RWPE2 (cell line): Measurements from ENCODE around the gene CHML.

ENCODE experiments used
- ATAC-seq: fragments of 200-7000 bp; cut with Tn5 transposase; 3 replicates; pipeline ENCODE4 v1.9.1; 2021; ENCODE audit warnings: low read depth
- DNase-seq: peaks from one replicate; pipeline ENCODE4 v3.0.0-alpha.2; 2020; ENCODE audit warnings: low spot score
- H3K27ac ChIP-seq: fragments of 450-650 bp; 2 replicates; pipeline ENCODE4 v1.5.1; 2017; ENCODE audit warnings: mild to moderate bottlenecking; ENCODE audit not compliant: poor library complexity, severe bottlenecking
- H3K27me3 ChIP-seq: fragments of 250-450 bp; sonication (Bioruptor Pico); 2 replicates; pipeline ENCODE4 v1.5.1; 2021; ENCODE audit warnings: mild to moderate bottlenecking, moderate library complexity; ENCODE audit not compliant: insufficient read depth, poor library complexity, severe bottlenecking
- H3K36me3 ChIP-seq: fragments of 250-450 bp; sonication (Bioruptor Pico); 2 replicates; pipeline ENCODE4 v1.5.1; 2020; ENCODE audit warnings: low read depth, mild to moderate bottlenecking, moderate library complexity
- H3K4me1 ChIP-seq: fragments of 250-450 bp; sonication (Bioruptor Pico); 2 replicates; pipeline ENCODE4 v1.5.1; 2021; ENCODE audit warnings: mild to moderate bottlenecking, moderate library complexity; ENCODE audit not compliant: insufficient read depth, poor library complexity, severe bottlenecking
- H3K4me3 ChIP-seq: fragments of 250-450 bp; sonication (Bioruptor Pico); 2 replicates; pipeline ENCODE4 v1.5.1; 2021; ENCODE audit warnings: mild to moderate bottlenecking, moderate library complexity; ENCODE audit not compliant: severe bottlenecking
- H3K9me3 ChIP-seq: fragments of 250-450 bp; sonication (Bioruptor Pico); 2 replicates; pipeline ENCODE4 v1.5.1; 2021; ENCODE audit warnings: mild to moderate bottlenecking, moderate library complexity; ENCODE audit not compliant: severe bottlenecking
- CTCF ChIP-seq: fragments of 450-650 bp; IDR thresholded peaks from one replicate; pipeline ENCODE4 v1.5.1; 2017; ENCODE audit warnings: mild to moderate bottlenecking, moderate library complexity; ENCODE audit not compliant: poor library complexity, severe bottlenecking

Gene CHML

GRCh38 chr1:241658081-241658793 lies 18.1 kb upstream of the CHML start:
- no peak for TF ChIP-seq CTCF
- Histone ChIP-seq H3K27ac (no peak overlapping the region), H3K27me3 (no peaks in the 10 kb centered on the region), H3K4me3 (no peak overlapping the region), H3K36me3 (no peaks in the 10 kb centered on the region), H3K9me3 (no peaks in the 10 kb centered on the region), H3K4me1 (no peaks in the 10 kb centered on the region)
- DNase-seq: no peak
- no peak for ATAC-seq

- Histone ChIP-seq H3K27ac (no peak overlapping the region), H3K4me1 (no peaks in the 10 kb centered on the region), H3K36me3 (no peaks in the 10 kb centered on the region), H3K4me3 (no peak overlapping the region), H3K9me3 (no peaks in the 10 kb centered on the region), H3K27me3 (no peaks in the 10 kb centered on the region)
- no peak for ATAC-seq
- no peak for TF ChIP-seq CTCF
- DNase-seq: no peak
These were observed 14.5 kb upstream of the CHML start for GRCh38 chr1:241654641-241655040.

GRCh38 chr1:241654019-241654418 lies 13.8 kb upstream of the CHML start:
- Histone ChIP-seq H3K27me3 (no peaks in the 10 kb centered on the region), H3K27ac (no peak overlapping the region), H3K4me3 (no peak overlapping the region), H3K9me3 (no peaks in the 10 kb centered on the region), H3K4me1 (no peaks in the 10 kb centered on the region), H3K36me3 (no peaks in the 10 kb centered on the region)
- ATAC-seq: no peak
- DNase-seq: no peak
- TF ChIP-seq CTCF: no peak

- H3K9me3 ChIP-seq: no peaks in the 10 kb centered on the region
- no peak within 1 kb of the TSS for H3K27ac ChIP-seq
- no peak within 1 kb of the TSS for H3K4me3 ChIP-seq
- H3K4me1 ChIP-seq: no peaks in the 10 kb centered on the region
- H3K36me3 ChIP-seq: no peaks in the 10 kb centered on the region
- TF ChIP-seq CTCF: no peak
- no peaks in the 10 kb centered on the region for H3K27me3 ChIP-seq
- DNase-seq (no peak), ATAC-seq (no peak)
These were observed 11.8 kb upstream of the CHML start, which contains the start of gene WDR64 for GRCh38 chr1:241652012-241652411. TSS of gene WDR64 (plus strand) at chr1:241652281. CDS start at chr1:241652485, 204 bp downstream.

GRCh38 chr1:241648159-241648558 lies 8.0 kb upstream of the CHML start:
- H3K27me3 ChIP-seq: no peaks in the 10 kb centered on the region
- H3K36me3 ChIP-seq: no peaks in the 10 kb centered on the region
- ATAC-seq (no peak), DNase-seq (no peak)
- H3K27ac ChIP-seq: no peak overlapping the region
- H3K9me3 ChIP-seq: no peaks in the 10 kb centered on the region
- no peak overlapping the region for H3K4me3 ChIP-seq
- no peak for TF ChIP-seq CTCF
- no peaks in the 10 kb centered on the region for H3K4me1 ChIP-seq
